HG03354 (cell line): ENCODE results near the gene TWIST1.
A peak's percentile ranks its signal among the peaks of the same experiment; 100 is the strongest.

Experiments used
- ATAC-seq: cut with Tn5 transposase; IDR thresholded peaks from one replicate; pipeline ENCODE4 v1.9.1; 2021; ENCODE audit warnings: mild to moderate bottlenecking; ENCODE audit not compliant: unreplicated experiment, poor library complexity, severe bottlenecking

The TWIST1 gene

DNA sequence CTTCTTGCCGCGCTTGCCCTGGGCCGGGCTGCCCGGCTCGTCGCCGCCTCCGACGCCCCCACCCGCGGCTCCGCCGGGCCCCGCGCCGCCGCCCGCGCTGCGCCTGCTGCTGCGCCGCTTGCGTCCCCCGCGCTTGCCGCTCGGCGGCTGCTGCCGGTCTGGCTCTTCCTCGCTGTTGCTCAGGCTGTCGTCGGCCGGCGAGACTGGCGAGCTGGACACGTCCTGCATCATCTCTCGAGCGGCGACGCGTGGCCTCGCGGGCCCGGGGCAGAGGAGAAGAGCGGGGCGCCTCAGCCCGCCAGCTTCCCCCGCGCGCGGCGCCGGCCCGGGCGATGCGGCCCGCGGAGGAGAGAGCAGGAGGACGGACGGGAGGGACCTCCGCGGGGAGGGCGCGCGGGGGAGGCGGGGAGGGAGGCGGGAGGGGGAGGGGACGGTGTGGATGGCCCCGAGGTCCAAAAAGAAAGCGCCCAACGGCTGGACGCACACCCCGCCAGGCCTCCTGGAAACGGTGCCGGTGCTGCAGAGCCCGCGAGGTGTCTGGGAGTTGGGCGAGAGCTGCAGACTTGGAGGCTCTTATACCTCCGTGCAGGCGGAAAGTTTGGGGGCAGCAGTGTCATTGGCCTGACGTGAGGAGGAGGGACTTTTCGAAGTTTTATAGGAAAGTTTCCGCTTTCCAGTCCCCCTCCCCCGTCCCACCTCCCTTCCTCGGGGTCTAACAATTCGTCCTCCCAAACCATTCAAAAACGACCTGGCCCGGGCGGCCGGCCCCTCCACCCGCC is at the start of gene TWIST1:
TWIST1 (minus strand) TSS at position 546 of the 779 bp plus-strand sequence; CDS start at position 231, 315 bp downstream.
- peak; percentile 47 for ATAC-seq

DNA sequence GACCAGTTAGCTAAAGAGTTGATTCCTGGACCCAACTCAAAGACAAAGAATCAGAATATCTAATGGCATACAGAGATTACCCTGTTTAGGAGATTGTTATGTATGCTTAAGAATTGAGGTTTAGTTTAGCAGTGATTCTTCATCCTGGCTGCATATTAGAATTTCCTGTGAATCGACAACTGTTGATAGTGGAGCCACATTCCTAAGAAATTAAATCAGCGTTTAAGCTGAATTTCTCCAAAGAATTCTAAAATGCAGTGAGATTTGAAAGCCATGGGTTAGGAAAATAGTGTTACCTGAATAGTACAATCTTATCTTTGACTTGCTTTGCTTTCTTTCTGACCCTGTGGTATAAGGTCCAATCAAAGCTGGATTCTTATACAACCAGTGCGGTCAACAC is 44.2 kb upstream of the TWIST1 start:
- no peak for ATAC-seq

DNA sequence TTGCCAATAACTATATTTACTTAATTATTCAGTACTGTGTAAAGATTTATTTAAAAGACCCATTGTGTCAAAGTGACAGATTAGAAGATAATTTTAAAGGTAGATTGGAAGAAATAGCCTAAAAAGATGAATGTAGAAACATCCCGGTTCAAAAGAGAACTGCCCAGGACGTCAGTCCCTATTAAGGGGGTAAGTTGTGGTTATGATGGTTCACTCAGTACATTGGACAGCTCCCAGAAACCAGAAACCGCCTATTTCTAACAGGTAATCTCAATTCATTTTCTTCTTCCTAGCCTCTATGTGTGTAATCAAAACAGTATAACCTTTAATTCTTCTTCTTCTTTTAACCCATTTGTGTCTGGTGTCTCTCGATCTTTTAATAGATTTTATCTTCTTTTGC is 29.3 kb upstream of the TWIST1 start:
- no peak for ATAC-seq

GRCh38 chr7:19145434-19146115 is 28.1 kb upstream of the TWIST1 start:
- ATAC-seq = no peak

GRCh38 chr7:19144661-19145433 is 27.4 kb upstream of the TWIST1 start, which contains the start of gene FERD3L:
Gene FERD3L (minus strand): TSS chr7:19145421. CDS start chr7:19145362, 59 bp downstream.
- ATAC-seq = no peak

DNA sequence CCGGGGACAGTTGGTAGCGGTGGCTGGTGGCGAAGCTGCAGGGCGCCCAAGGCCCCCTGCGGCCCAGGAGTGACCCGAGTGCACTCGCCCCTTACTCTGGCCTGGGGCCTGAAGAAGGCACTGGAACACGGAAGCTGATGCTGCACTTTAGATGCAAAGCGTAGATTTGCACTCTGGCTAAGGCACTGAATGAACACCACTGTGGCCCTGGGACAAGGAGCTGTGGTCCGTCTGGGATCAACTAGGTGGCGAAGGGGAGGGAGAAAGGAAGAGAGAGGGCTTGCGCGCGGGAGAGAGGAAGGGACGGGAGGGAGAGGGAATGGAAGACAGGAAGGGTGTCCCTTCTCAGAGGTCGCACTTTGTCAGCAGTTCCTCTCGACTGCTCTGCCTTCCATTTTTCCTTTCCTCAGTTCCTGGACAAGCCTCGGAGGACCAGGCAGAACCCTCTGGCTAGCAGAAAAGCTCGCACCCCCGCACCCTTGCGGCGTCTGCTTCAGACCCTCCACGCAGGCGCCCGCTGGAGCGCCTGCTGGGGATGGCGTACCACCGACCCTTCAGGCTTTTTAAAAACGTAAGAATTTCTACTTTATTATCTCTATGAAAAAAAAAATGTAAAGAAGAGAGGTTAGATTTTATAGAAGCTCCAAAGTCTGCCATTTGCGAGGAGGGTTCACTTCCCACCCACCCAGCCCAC is 26.6 kb upstream of the TWIST1 start:
- no peak for ATAC-seq

- no peak for ATAC-seq
Observed at GRCh38 chr7:19139706-19140327, 22.4 kb upstream of the TWIST1 start.

- ATAC-seq = no peak
Observed at GRCh38 chr7:19133886-19134285, 16.4 kb upstream of the TWIST1 start.

- no peak for ATAC-seq
Observed at GRCh38 chr7:19133390-19133789, 16.0 kb upstream of the TWIST1 start.

DNA sequence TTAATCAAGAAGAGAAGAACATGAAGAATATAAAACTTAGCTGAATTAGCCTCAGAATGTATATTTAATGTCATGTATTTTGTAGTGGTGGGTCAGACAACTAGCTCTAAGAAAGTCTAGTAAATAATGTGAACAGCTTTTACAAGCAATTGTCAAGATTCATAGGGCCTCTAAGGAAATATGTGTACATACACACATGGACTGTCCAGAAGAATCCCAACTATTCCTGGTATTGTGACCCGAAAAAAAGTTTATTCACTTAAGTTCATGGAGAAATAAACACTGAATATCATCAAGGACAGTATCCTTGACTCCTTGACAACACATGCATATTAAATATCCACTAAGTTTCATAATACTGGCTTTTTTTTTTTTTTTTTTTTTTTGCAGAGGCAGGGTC is 11.4 kb upstream of the TWIST1 start:
- no peak for ATAC-seq

DNA sequence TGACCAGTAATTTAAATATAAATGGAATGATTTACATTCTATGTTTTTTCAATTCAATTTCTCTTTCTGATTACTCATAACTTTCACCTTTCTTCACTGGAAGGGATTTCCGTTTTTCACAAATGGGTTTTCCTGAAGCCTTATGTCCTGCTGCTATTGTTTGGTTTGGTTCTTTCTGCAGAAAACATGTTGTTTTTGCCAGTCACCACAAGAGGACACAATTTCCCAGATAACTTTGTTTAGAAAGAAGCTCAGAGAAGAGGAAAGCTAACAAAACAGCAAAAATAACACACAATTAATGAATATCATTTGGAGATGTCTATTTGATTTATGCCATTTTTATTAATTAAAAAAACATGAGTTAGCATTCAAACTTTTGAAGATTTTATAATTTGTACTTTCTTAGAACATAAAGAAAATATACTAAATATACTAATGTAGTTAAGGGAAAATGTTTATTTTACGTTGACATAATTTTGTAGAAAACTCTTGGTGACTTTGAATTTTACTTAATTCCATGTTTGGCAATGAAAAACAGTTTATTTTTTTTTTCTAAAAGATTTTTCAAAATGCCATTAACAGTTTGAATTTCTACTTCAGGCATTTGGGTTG is 4.6 kb upstream of the TWIST1 start:
- ATAC-seq = no peak

DNA sequence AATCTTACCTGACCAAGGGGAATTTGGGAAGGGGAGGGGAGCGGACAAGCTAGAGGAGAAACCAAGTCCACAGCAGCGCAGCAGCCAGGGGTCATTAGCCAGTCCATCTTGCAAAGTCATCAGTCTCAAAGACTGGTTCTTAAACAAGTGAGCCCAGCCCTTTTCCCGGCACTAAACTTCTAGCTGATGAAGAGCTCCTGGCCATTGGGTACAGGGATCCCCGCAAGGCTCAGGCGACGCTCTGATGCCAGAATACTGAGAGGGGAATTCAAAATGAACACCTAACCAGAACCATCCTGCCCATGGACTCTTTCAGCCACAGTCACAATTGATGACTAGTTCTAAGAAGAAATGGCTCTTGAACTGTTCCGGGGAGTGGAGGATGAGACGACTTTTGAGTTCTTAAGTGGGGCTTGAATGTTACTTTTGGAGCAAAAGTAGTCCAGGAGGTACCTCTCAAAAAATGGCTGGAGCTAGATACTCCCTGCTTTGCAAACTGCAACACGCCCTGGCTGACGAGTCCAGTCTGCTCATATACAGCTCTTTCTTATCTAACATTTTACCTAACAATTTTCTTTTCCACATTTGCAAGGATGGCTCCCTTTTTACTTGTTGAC is 2.5 kb upstream of the TWIST1 start:
- ATAC-seq = no peak

- ATAC-seq = no peak
Observed at GRCh38 chr7:19119372-19119771, 1.9 kb upstream of the TWIST1 start.

DNA sequence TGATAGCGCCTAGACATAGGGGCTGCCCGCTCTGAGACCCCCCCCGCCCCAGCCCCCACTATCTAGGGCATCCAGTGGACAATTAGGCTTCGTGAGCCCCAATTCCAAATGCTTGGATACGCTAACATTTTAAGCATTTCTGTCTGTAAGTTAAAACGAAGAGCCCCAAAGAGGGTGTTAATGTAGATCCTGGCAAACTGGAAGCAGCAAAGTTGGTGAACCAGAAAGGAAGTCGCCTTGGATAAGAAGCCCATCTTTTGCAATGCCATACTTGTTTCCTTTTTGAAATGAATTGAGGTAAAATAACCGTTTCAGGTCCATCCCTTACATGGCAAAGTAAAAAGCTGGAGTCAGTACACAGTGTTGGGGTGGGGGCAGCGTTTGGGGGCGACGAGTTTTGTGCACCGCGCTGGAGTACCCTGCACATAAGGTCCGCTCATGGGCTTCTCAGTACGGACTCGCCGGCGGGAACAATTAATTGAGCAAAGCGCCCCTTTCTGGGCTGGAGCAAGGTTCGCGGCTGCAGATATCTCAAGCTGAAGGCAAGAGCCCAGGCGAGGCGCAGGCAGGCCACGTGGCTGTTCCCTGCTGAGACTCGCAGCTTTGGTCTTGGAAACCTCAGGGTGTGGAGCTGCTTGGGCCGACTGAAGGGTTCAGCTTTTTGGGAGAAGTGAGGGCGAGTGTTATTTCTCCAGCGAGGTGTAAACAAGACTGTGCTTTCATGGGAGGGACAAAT is 1.4 kb upstream of the TWIST1 start:
- no peak for ATAC-seq

DNA sequence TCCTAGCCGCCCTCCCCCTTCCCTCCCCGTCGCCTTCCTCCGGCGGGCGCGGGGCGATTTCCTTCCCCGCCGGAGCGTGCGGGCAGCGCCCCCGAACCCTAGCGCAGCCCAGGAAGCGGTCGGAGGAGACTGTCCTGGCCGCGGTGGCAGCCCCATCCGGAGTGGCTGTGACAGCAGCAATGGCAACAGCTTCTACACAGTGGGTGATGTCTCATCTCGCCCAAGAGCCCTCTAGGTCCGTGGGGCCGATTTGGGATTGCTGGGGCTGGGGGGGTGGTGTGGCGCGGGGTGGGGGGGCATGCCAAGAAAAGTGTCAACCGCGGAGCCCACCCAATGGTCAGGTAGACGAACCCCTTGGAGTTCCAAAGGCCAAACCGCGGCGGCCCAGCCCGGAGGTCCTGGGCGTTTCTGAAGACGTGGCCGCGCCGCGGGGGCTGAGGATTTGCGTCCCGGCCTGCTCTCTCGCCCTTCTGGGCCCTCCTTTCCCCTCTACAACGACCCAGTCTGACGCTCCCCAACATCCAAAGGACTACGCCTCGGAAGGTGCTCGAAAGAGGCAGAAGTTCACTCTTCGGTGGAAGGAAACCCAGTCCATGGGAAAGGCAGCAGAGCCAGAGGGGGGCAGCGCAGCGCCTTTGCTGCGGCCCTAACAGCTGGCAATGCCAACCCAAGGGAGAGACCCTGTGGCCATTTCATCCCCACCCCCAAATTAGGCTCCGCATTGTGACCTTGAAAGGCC is 603 bp upstream of the TWIST1 start:
- peak; percentile 17 for ATAC-seq

DNA sequence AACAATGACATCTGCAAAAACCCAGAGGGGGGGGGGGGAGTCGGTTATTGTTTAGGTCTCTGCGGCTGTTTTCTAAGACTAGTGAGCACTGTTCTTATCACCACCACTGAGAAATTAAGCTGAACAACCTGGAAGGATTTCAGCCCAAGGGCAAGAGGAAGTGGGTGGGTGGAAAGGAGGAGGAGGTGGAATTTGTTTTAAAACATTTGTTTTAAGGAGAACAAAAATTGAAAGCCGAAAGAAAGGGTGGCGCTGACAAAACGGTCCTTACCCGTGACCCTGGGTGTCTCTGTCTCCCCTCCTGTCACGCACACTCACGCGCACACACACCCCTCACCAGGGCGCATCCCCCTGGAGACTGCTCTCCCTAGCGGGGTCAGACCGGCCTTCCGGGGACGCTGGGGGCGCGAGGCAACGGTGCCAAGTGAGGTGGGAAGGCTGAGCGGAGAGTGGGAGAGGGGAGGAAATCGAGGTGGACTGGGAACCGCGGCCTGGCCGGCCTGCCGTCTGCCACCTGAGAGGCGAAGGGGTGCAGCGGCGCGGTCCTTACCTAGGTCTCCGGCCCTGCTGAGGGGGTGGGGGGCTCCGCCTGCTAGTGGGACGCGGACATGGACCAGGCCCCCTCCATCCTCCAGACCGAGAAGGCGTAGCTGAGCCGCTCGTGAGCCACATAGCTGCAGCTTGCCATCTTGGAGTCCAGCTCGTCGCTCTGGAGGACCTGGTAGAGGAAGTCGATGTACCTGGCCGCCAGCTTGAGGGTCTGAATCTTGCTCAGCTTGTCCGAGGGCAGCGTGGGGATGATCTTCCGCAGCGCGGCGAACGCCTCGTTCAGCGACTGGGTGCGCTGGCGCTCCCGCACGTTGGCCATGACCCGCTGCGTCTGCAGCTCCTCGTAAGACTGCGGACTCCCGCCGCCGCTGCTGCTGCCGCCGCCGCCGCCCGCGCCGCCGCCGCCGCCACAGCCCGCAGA is 1.0 kb downstream of the TWIST1 start:
- peak; percentile 37 for ATAC-seq
